Measurements from ENCODE around the gene CTNNA1.
A peak's percentile ranks its signal among the peaks of the same experiment; 100 is the strongest.
"Not testable (repeated sequence)": the region's sequence is repeated elsewhere in the genome, so short reads cannot be mapped to it uniquely, and the experiment has no call there.

Gene CTNNA1

GRCh38 chr5:138815529-138815928 is 62.3 kb downstream of the CTNNA1 start:
- no peak for DNase-seq (ENCODE audit: low spot score)

GRCh38 chr5:138817241-138817640 is 64.0 kb downstream of the CTNNA1 start:
- DNase-seq (ENCODE audit: low spot score), result no peak

- DNase-seq (ENCODE audit: low spot score), result no peak
These were observed 65.9 kb downstream of the CTNNA1 start for GRCh38 chr5:138819081-138819480.

GRCh38 chr5:138820695-138821094 is 67.5 kb downstream of the CTNNA1 start:
- DNase-seq (ENCODE audit: low spot score), result no peak

DNA sequence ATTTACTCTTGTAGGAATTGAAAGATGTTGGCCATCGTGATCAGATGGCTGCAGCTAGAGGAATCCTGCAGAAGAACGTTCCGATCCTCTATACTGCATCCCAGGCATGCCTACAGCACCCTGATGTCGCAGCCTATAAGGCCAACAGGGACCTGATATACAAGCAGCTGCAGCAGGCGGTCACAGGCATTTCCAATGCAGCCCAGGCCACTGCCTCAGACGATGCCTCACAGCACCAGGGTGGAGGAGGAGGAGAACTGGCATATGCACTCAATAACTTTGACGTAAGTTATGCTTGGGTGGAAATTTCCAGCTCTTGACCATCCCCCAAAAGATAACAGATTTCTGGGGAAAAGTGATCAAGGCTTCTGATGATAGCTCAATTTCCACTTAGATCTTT is 71.3 kb downstream of the CTNNA1 start:
- no peak for DNase-seq (ENCODE audit: low spot score)

- peak; percentile 17 for DNase-seq (ENCODE audit: low spot score)
These were observed 72.0 kb downstream of the CTNNA1 start for GRCh38 chr5:138824924-138825863.

- DNase-seq (ENCODE audit: low spot score), result no peak
These were observed 75.3 kb downstream of the CTNNA1 start for GRCh38 chr5:138828556-138828955.

DNA sequence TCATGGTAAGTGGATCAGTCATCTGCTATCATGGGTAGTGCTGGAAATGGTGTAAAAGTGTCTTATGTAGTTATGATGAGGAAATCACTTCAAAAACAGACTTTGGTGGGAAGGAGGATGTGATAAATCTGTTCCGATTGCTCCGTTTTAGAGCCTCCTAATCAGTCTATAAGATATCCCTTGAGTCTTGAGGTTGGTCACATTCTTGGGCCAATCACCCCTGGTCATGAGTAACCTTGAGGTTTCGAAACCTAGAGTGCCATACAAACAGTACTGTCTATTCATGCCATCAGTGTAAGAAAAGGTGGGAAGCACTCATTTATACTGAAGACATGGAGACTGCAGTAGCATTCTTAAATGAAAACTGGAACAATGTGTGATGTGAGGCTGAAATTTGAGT is 76.1 kb downstream of the CTNNA1 start:
- peak; percentile 12 for DNase-seq (ENCODE audit: low spot score)

DNA sequence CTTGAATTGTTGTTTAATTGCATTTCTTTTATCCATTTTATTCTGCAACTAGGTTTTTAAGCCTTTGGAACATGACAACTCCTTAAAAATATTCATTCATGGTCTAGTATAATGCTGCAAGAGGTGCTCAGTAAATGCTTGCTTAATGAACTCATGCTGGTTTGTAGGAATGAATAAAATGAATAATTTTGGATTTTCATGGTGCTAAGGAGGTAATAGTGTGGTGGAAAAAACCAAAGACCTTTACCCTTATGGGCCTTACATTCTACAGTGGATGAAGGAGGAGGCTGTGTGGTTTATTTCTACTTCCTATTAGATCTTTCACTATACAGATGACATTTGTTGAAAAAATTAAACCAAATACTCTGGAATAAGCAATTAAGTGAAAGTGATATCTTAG is 78.5 kb downstream of the CTNNA1 start:
- no peak for DNase-seq (ENCODE audit: low spot score)

DNA sequence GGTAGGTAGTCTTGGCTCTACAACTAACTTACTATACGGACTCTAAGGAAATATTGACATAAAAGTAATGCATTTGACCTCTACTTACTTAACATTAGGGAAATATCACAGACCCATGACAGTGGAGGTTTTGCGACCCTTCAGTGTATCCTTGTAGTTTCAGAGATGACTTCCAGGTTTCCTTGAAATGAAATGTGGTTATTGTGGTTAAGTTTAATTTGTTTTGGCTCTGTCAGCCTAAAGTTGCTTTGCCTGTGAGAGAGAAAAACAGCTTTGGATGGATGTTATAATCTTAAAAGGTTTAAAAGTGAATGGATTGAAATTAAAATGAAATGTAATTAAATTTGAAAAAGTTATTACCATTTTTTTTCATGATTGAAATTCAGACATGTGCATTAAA is 79.0 kb downstream of the CTNNA1 start:
- DNase-seq (ENCODE audit: low spot score), result no peak

DNA sequence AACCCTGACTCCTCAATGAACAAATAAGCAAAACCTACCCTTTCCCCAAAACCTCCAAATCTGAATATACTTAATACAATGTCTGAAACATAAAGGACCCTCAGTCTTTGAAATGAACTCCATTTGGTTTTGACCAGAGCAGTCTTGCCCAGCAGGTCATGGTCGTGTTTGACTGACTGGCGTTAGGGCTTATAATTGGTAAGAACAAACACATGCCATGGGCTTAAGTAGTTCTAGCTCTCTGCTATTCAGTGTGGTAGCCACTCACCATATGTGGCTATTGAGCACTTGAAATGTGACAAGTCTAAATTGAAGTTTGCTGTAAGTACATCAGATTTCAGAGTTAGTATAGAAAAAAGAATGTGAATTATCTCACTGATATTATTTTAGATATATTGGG is 79.9 kb downstream of the CTNNA1 start:
- DNase-seq (ENCODE audit: low spot score), result no peak

DNA sequence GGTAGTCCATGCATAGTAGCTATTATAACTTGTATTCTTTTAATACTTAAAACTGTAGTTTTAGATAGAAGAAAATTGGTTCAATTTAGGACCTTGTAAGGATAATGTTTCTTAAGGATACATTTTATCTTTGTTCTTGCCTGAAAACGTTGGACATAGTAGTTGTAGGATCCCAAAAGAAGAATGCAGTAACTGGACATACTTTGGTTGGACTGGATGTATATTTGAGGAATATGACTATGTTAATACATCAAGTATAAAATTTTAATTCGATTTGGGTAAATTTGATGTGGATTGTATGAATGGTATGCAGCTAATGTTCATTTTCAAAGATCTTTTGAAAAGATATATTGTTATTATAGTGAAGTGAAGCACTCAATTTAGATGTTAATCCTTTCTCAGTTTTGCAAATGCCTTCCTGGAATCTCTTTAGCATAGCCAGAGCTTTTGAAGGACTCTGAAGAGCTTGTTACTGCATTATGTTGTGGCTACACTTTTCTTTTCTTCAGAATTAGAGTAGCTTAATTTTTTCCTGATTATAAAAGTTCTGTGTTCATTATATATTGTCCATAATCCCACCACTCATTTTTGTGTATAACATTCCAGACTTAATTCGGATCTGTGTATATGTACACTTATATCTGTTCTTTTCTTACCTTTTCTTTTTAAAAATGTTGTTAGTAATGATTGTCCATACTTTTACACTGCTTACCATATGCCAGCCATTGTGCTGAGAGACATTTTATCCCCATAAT is 80.7 kb downstream of the CTNNA1 start:
- DNase-seq (ENCODE audit: low spot score), result no peak

DNA sequence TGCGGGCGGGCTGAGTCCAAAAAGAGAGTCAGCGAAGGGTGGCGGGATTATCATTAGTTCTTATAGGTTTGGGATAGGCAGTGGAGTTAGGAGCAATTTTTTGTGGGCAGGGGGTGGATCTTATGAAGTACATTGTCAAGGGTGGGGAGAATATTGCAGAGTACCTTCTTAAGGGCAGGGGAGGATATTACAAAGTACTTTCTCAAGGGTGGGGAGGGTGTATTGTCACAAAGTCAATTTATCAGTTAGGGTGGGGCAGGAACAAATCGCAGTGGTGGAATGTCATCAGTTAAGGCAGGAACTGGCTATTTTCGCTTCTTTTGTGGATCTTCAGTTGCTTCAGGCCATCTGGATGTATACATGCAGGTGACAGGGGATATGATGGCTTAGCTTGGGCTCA is 81.6 kb downstream of the CTNNA1 start:
- DNase-seq (ENCODE audit: low spot score), result not testable (repeated sequence)

- no peak for DNase-seq (ENCODE audit: low spot score)
These were observed 83.9 kb downstream of the CTNNA1 start for GRCh38 chr5:138837160-138837559.

GRCh38 chr5:138840103-138840502 is 86.9 kb downstream of the CTNNA1 start:
- no peak for DNase-seq (ENCODE audit: low spot score)

GRCh38 chr5:138841531-138841930 is 88.3 kb downstream of the CTNNA1 start:
- DNase-seq (ENCODE audit: low spot score), result no peak

GRCh38 chr5:138843316-138844124 is 90.3 kb downstream of the CTNNA1 start:
- DNase-seq (ENCODE audit: low spot score), result no peak

DNA sequence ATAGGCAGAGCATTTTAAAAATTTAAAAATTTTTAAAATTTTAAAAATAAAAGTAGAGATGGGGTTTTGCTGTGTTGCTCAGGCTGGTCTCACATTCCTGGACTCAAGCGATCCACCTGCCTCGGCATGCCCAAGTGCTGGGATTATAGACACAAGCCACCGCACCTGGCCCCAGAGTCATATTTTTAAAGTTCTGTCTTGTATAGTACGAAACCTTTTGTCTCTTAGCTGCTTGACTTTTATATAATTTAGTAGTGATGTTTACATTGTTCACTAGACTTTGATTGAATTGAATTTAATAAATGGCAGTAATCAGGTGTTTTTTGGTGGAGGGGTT is 90.9 kb downstream of the CTNNA1 start:
- no peak for DNase-seq (ENCODE audit: low spot score)

GRCh38 chr5:138844812-138845513 is 91.7 kb downstream of the CTNNA1 start:
- DNase-seq (ENCODE audit: low spot score), result peak; percentile 73

DNA sequence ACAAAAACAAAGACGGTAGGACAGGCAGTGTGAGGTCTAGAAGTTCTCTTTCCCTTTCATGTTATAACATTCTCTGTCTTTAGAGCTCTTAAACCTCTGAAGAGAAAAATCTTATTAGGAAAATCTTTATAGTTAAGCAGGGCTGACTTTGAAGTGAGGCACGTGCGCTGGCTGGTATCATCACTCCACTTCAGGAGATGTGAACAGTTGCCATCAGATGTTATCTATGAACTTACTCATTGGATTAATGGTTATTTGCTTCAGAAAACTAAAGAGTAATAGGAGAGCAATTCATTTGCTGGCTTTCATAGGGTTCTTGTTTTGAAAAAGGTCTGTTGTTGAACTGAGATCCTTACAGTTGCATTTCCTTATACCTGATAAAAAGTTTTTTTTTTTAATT is 96.2 kb downstream of the CTNNA1 start:
- peak; percentile 13 for DNase-seq (ENCODE audit: low spot score)

DNA sequence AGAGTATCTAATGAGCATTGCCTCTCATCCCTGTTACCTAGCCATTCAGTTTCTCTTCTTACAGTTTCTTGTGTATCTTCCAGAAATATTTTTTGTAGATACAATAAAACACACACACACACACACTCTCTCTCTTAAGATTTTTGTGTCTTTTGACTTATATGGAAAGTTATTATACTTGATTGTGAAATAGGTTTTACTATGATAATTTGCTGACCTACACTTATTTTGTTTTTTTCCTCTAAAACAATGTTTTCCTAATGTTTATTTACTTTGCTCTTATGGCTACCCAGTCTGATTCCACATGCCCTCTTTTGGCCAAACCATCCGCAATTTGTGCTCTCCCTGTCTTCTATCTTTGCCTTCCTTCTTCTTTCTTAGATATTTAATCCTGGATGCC is 96.7 kb downstream of the CTNNA1 start:
- DNase-seq (ENCODE audit: low spot score), result no peak
